ENCODE results near the gene ATP7A. TPM values are rescaled to one million over a fixed set of nuclear protein-coding genes. Genes with fewer than 3 reads are reported as not detected.

Gene ATP7A
- total and polyA plus RNA-seq, 7 donors = 0.46 to 10.5 (median 9.0) TPM

GRCh38 chrX:77975755-77976154, 65.3 kb downstream of the ATP7A start:
- TF ChIP-seq POLR2AphosphoS5 (IDR thresholded peaks at IDR 0.05) = no peak
- no peak for TF ChIP-seq POLR2A (IDR thresholded peaks at IDR 0.05)
- no peak for TF ChIP-seq CTCF (IDR thresholded peaks at IDR 0.05)
- no peak for TF ChIP-seq EP300 (IDR thresholded peaks at IDR 0.05)

GRCh38 chrX:77977095-77977494, 66.6 kb downstream of the ATP7A start:
- H3K27ac ChIP-seq = no peak overlapping the region
- no peak for TF ChIP-seq POLR2AphosphoS5 (IDR thresholded peaks at IDR 0.05)
- TF ChIP-seq EP300 (IDR thresholded peaks at IDR 0.05) = no peak
- no peak for TF ChIP-seq POLR2A (IDR thresholded peaks at IDR 0.05)
- TF ChIP-seq CTCF (IDR thresholded peaks at IDR 0.05) = no peak
- no peaks in the 10 kb centered on the region for H3K27me3 ChIP-seq
- intact Hi-C loops (cut with DNase I) = no loop called here
- H3K4me3 ChIP-seq = no peak overlapping the region
- H3K36me3 ChIP-seq = no peaks in the 10 kb centered on the region
- no peaks in the 10 kb centered on the region for H3K4me1 ChIP-seq
- DNase-seq = no peak
- no peaks in the 10 kb centered on the region for H3K9me3 ChIP-seq

More at GRCh38 chrX:77975755-77976154, 65.3 kb downstream of the ATP7A start:
- H3K4me3 ChIP-seq = no peak overlapping the region
- H3K27ac ChIP-seq = no peak overlapping the region
- no peak for DNase-seq
- H3K36me3 ChIP-seq = no peaks in the 10 kb centered on the region
- no peaks in the 10 kb centered on the region for H3K4me1 ChIP-seq
- intact Hi-C loops (cut with DNase I) = no loop called here
- no peaks in the 10 kb centered on the region for H3K27me3 ChIP-seq
- no peaks in the 10 kb centered on the region for H3K9me3 ChIP-seq
- 52 to 90% methylated on average over 2 of the region's 2 CpGs for WGBS, 2 donors

GRCh38 chrX:77977518-77977917, 67.0 kb downstream of the ATP7A start:
- H3K27ac ChIP-seq = no peak overlapping the region
- no peak for DNase-seq
- H3K36me3 ChIP-seq = no peaks in the 10 kb centered on the region
- intact Hi-C loops (cut with DNase I) = no loop called here
- no peaks in the 10 kb centered on the region for H3K4me1 ChIP-seq
- no peaks in the 10 kb centered on the region for H3K27me3 ChIP-seq
- TF ChIP-seq POLR2A (IDR thresholded peaks at IDR 0.05) (no peak), EP300 (IDR thresholded peaks at IDR 0.05) (no peak), CTCF (IDR thresholded peaks at IDR 0.05) (no peak), POLR2AphosphoS5 (IDR thresholded peaks at IDR 0.05) (no peak)
- WGBS, 2 donors = 93 to 98% methylated on average over 1 of the region's 1 CpG
- no peak overlapping the region for H3K4me3 ChIP-seq
- no peaks in the 10 kb centered on the region for H3K9me3 ChIP-seq

- WGBS, 2 donors = 94 to 95% methylated on average over 4 of the region's 4 CpGs
- H3K9me3 ChIP-seq = no peaks in the 10 kb centered on the region
- H3K27ac ChIP-seq = no peak overlapping the region
- no peak for TF ChIP-seq POLR2AphosphoS5 (IDR thresholded peaks at IDR 0.05)
- no peak for TF ChIP-seq POLR2A (IDR thresholded peaks at IDR 0.05)
- TF ChIP-seq EP300 (IDR thresholded peaks at IDR 0.05) = no peak
- no peak for TF ChIP-seq CTCF (IDR thresholded peaks at IDR 0.05)
- H3K36me3 ChIP-seq = no peaks in the 10 kb centered on the region
- H3K27me3 ChIP-seq = no peaks in the 10 kb centered on the region
- intact Hi-C loops (cut with DNase I) = no loop called here
- no peak for DNase-seq
- no peak overlapping the region for H3K4me3 ChIP-seq
- H3K4me1 ChIP-seq = no peaks in the 10 kb centered on the region
Observed at GRCh38 chrX:77979870-77980269, 69.4 kb downstream of the ATP7A start.

GRCh38 chrX:78011846-78012245, 101.4 kb downstream of the ATP7A start:
- DNase-seq = no peak
- 98% methylated on average over 1 of the region's 1 CpG for WGBS, 2 donors
- Histone ChIP-seq H3K36me3 (no peaks in the 10 kb centered on the region), H3K4me1 (no peaks in the 10 kb centered on the region), H3K4me3 (no peak overlapping the region), H3K9me3 (no peaks in the 10 kb centered on the region), H3K27me3 (no peaks in the 10 kb centered on the region), H3K27ac (no peak overlapping the region)
- TF ChIP-seq CTCF (IDR thresholded peaks at IDR 0.05) (no peak), POLR2AphosphoS5 (IDR thresholded peaks at IDR 0.05) (no peak), EP300 (IDR thresholded peaks at IDR 0.05) (no peak), POLR2A (IDR thresholded peaks at IDR 0.05) (no peak)
- intact Hi-C loops (cut with DNase I) = no loop called here
